Liver (tissue), 9 donors: ENCODE results near the gene SRRD. TPM values are rescaled to one million over a fixed set of nuclear protein-coding genes. Genes with fewer than 3 reads are reported as not detected.

Source experiments
- DNase-seq: peaks from one replicate; pipeline ENCODE4 v3.0.0-alpha.2; 2017; ENCODE audit warnings: low spot score
- H3K27ac ChIP-seq, 2 donors: one replicate each; pipeline ENCODE4 v1.7.0; 2013; ENCODE audit warnings: inconsistent platforms in 2 of 2, low read length in 2 of 2, control low read depth in 1 of 2, low read depth in 1 of 2, mild to moderate bottlenecking in 1 of 2
- H3K27me3 ChIP-seq, 4 donors: one replicate each; pipeline versions ENCODE4 v1.6.1 to v1.7.0; 2013; ENCODE audit warnings: low read length in 3 of 4, inconsistent platforms in 1 of 4, mild to moderate bottlenecking in 1 of 4, moderate library complexity in 1 of 4; ENCODE audit not compliant: control insufficient read depth in 4 of 4, insufficient read depth in 4 of 4
- H3K36me3 ChIP-seq, 4 donors: one replicate each; pipeline versions ENCODE4 v1.6.1 to v1.7.0; 2013; ENCODE audit warnings: low read length in 3 of 4, mild to moderate bottlenecking in 3 of 4, low read depth in 1 of 4, moderate library complexity in 1 of 4; ENCODE audit not compliant: control insufficient read depth in 4 of 4, insufficient read depth in 3 of 4
- H3K4me1 ChIP-seq, 4 donors: one replicate each; pipeline versions ENCODE4 v1.6.1 to v1.7.0; 2013; ENCODE audit warnings: low read length in 3 of 4, mild to moderate bottlenecking in 3 of 4, moderate library complexity in 1 of 4; ENCODE audit not compliant: control insufficient read depth in 4 of 4, insufficient read depth in 4 of 4
- H3K4me3 ChIP-seq, 3 donors: one replicate each; pipeline versions ENCODE4 v1.6.1 to v1.7.0; 2013; ENCODE audit warnings: low read length in 3 of 3, control low read depth in 1 of 3, low read depth in 1 of 3, mild to moderate bottlenecking in 1 of 3
- H3K9ac ChIP-seq, 2 donors: one replicate each; pipeline ENCODE4 v1.7.0; 2013; ENCODE audit warnings: low read length in 2 of 2, mild to moderate bottlenecking in 2 of 2, moderate library complexity in 2 of 2, control low read depth in 1 of 2, low read depth in 1 of 2
- H3K9me3 ChIP-seq, 4 donors: one replicate each; pipeline versions ENCODE4 v1.6.1 to v1.7.0; 2013; ENCODE audit warnings: low read length in 3 of 4; ENCODE audit not compliant: control insufficient read depth in 4 of 4
- CTCF ChIP-seq: fragments of 150-350 bp; IDR thresholded peaks from 2 replicates; pipeline ENCODE4 v1.5.1; 2017; ENCODE audit warnings: improper control_type of control experiment, low read depth, low read length; ENCODE audit not compliant: missing input control
- EGR1 ChIP-seq, 2 donors: IDR thresholded peaks; 2 replicates each; pipeline ENCODE4 v1.6.1; 2016 to 2018; ENCODE audit warnings: antibody characterized with exemption in 2 of 2, low read depth in 2 of 2
- FOXA1 ChIP-seq: IDR thresholded peaks from 2 replicates; pipeline ENCODE4 v1.6.1; 2016; ENCODE audit warnings: antibody characterized with exemption
- FOXA2 ChIP-seq: IDR thresholded peaks from 2 replicates; pipeline ENCODE4 v1.6.1; 2016; ENCODE audit warnings: antibody characterized with exemption
- GABPA ChIP-seq, 2 donors: IDR thresholded peaks in 1 of 2; conservative IDR thresholded peaks in 1 of 2; 2 replicates each; pipeline ENCODE4 v1.6.1; 2016; ENCODE audit warnings: antibody characterized with exemption in 2 of 2, mild to moderate bottlenecking in 1 of 2, moderate library complexity in 1 of 2
- HNF4A ChIP-seq, 2 donors: conservative IDR thresholded peaks; 2 replicates each; pipeline ENCODE4 v1.6.1; 2016; ENCODE audit warnings: antibody characterized with exemption in 2 of 2, mild to moderate bottlenecking in 2 of 2
- HNF4G ChIP-seq: IDR thresholded peaks from 2 replicates; pipeline ENCODE4 v1.6.1; 2016; ENCODE audit warnings: antibody characterized with exemption
- JUND ChIP-seq, 2 donors: IDR thresholded peaks; 2 replicates each; pipeline ENCODE4 v1.6.1; 2016; ENCODE audit warnings: antibody characterized with exemption in 2 of 2
- MAX ChIP-seq: IDR thresholded peaks from 2 replicates; pipeline ENCODE4 v1.6.1; 2016; ENCODE audit warnings: antibody characterized with exemption
- NR2F2 ChIP-seq: IDR thresholded peaks from 2 replicates; pipeline ENCODE4 v1.6.1; 2016; ENCODE audit warnings: antibody characterized with exemption
- RAD21 ChIP-seq, 2 donors: IDR thresholded peaks; 2 replicates each; pipeline ENCODE4 v1.6.1; 2016; ENCODE audit warnings: antibody characterized with exemption in 2 of 2, mild to moderate bottlenecking in 2 of 2
- RXRA ChIP-seq, 2 donors: IDR thresholded peaks; 2 replicates each; pipeline ENCODE4 v1.6.1; 2017 to 2018; ENCODE audit warnings: antibody characterized with exemption in 2 of 2, mild to moderate bottlenecking in 1 of 2
- SP1 ChIP-seq: IDR thresholded peaks from 2 replicates; pipeline ENCODE4 v1.6.1; 2018; ENCODE audit warnings: antibody characterized with exemption, mild to moderate bottlenecking
- TAF1 ChIP-seq: conservative IDR thresholded peaks from 2 replicates; pipeline ENCODE4 v1.6.1; 2016; ENCODE audit warnings: antibody characterized with exemption, mild to moderate bottlenecking
- YY1 ChIP-seq: IDR thresholded peaks from 2 replicates; pipeline ENCODE4 v1.6.1; 2016; ENCODE audit warnings: antibody characterized with exemption, mild to moderate bottlenecking
- WGBS: extraction: QIAGEN DNeasy Blood & Tissue Kit; methylation state at CpG from one replicate; pipeline ENCODE4 v1.1.7; 2013; 5-methylcytosine and 5-hydroxymethylcytosine counted together
- polyA plus RNA-seq, 2 donors: library from polyadenylated mRNA; stranded (reverse) in 1 of 2; unstranded in 1 of 2; fragments of 200-250 nt in 1 of 2; fragments of >200 nt in 1 of 2; fragmentation: Nextera tagmentation in 1 of 2; extraction: Ambion mirVana in 1 of 2; gene quantifications; one replicate each; pipeline versions ENCODE4 v1.2.1 to v1.2.3, GENCODE V29; 2013 to 2015
- total RNA-seq, 2 donors: library from RNA; depleted of rRNA; stranded (reverse); fragments of >200 nt; gene quantifications; one replicate each; pipeline ENCODE4 v1.2.3, GENCODE V29; 2014
- TF ChIP-seq, protein P1 (sequence below): IDR thresholded peaks from 2 replicates; pipeline ENCODE4 v1.6.1; 2016; ENCODE audit warnings: antibody characterized with exemption
- TF ChIP-seq, protein P2 (sequence below): IDR thresholded peaks from 2 replicates; pipeline ENCODE4 v1.6.1; 2016; ENCODE audit warnings: antibody characterized with exemption
- TF ChIP-seq, protein P3 (sequence below): IDR thresholded peaks from 2 replicates; pipeline ENCODE4 v1.6.1; 2016; ENCODE audit warnings: antibody characterized with exemption, mild to moderate bottlenecking
- donor health status: healthy.
- donor health status: healthy.
- donor health status: healthy.
- donor health status: healthy.
- donor health status: healthy.

SRRD gene
- total and polyA plus RNA-seq, 4 donors: 8.7 to 18.6 (median 13.6) TPM

- Histone ChIP-seq H3K27ac (no peak overlapping the region), H3K9me3 (no peaks in the 10 kb centered on the region), H3K4me3 (no peak overlapping the region), H3K4me1 (no peaks in the 10 kb centered on the region), H3K36me3 (peaks cover 1 to 25% (median 14%) of the 10 kb centered on the region in 4 donors), H3K9ac (no peak overlapping the region), H3K27me3 (no peaks in the 10 kb centered on the region)
- WGBS: 83% methylated on average over 15 of the region's 15 CpGs
- DNase-seq: no peak
- TF ChIP-seq JUND (IDR thresholded peaks at IDR 0.05) (no peak), CTCF (no peak), SP1 (no peak), GABPA (IDR thresholded peaks at IDR 0.05 in 1 of 2, conservative IDR thresholded peaks at IDR 0.05 in 1 of 2) (no peak), NR2F2 (no peak), EGR1 (IDR thresholded peaks at IDR 0.05; ENCODE audit: low read depth in 2 of 2) (no peak), HNF4A (conservative IDR thresholded peaks at IDR 0.05) (no peak), MAX (no peak), RAD21 (IDR thresholded peaks at IDR 0.05) (no peak), HNF4G (no peak), RXRA (IDR thresholded peaks at IDR 0.05) (no peak)
- TF ChIP-seq, protein P1, sequence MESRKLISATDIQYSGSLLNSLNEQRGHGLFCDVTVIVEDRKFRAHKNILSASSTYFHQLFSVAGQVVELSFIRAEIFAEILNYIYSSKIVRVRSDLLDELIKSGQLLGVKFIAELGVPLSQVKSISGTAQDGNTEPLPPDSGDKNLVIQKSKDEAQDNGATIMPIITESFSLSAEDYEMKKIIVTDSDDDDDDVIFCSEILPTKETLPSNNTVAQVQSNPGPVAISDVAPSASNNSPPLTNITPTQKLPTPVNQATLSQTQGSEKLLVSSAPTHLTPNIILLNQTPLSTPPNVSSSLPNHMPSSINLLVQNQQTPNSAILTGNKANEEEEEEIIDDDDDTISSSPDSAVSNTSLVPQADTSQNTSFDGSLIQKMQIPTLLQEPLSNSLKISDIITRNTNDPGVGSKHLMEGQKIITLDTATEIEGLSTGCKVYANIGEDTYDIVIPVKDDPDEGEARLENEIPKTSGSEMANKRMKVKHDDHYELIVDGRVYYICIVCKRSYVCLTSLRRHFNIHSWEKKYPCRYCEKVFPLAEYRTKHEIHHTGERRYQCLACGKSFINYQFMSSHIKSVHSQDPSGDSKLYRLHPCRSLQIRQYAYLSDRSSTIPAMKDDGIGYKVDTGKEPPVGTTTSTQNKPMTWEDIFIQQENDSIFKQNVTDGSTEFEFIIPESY: no peak
- TF ChIP-seq, protein P2, sequence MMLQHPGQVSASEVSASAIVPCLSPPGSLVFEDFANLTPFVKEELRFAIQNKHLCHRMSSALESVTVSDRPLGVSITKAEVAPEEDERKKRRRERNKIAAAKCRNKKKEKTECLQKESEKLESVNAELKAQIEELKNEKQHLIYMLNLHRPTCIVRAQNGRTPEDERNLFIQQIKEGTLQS: no peak
Observed at GRCh38 chr22:26447584-26448329, 35.9 kb upstream of the SRRD start.

GRCh38 chr22:26448334-26448733, 35.3 kb upstream of the SRRD start:
- 83% methylated on average over 5 of the region's 5 CpGs for WGBS
- H3K4me1 ChIP-seq: no peaks in the 10 kb centered on the region

More at GRCh38 chr22:26448334-26448733, 35.3 kb upstream of the SRRD start:
- no peak for TF ChIP-seq HNF4G
- TF ChIP-seq, protein P3, sequence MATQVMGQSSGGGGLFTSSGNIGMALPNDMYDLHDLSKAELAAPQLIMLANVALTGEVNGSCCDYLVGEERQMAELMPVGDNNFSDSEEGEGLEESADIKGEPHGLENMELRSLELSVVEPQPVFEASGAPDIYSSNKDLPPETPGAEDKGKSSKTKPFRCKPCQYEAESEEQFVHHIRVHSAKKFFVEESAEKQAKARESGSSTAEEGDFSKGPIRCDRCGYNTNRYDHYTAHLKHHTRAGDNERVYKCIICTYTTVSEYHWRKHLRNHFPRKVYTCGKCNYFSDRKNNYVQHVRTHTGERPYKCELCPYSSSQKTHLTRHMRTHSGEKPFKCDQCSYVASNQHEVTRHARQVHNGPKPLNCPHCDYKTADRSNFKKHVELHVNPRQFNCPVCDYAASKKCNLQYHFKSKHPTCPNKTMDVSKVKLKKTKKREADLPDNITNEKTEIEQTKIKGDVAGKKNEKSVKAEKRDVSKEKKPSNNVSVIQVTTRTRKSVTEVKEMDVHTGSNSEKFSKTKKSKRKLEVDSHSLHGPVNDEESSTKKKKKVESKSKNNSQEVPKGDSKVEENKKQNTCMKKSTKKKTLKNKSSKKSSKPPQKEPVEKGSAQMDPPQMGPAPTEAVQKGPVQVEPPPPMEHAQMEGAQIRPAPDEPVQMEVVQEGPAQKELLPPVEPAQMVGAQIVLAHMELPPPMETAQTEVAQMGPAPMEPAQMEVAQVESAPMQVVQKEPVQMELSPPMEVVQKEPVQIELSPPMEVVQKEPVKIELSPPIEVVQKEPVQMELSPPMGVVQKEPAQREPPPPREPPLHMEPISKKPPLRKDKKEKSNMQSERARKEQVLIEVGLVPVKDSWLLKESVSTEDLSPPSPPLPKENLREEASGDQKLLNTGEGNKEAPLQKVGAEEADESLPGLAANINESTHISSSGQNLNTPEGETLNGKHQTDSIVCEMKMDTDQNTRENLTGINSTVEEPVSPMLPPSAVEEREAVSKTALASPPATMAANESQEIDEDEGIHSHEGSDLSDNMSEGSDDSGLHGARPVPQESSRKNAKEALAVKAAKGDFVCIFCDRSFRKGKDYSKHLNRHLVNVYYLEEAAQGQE: no peak
- TF ChIP-seq HNF4A (conservative IDR thresholded peaks at IDR 0.05): no peak
- no peak for TF ChIP-seq GABPA (IDR thresholded peaks at IDR 0.05 in 1 of 2, conservative IDR thresholded peaks at IDR 0.05 in 1 of 2)
- TF ChIP-seq FOXA2: no peak
- no peak for TF ChIP-seq MAX
- no peak for TF ChIP-seq JUND (IDR thresholded peaks at IDR 0.05)
- TF ChIP-seq TAF1: no peak
- TF ChIP-seq, protein P2: no peak
- no peak for TF ChIP-seq RXRA (IDR thresholded peaks at IDR 0.05)
- TF ChIP-seq FOXA1: no peak
- no peak for TF ChIP-seq YY1
- DNase-seq: no peak
- H3K27me3 ChIP-seq: no peaks in the 10 kb centered on the region
- no peak overlapping the region for H3K9ac ChIP-seq
- peaks cover 1 to 30% (median 17%) of the 10 kb centered on the region in 4 donors for H3K36me3 ChIP-seq
- no peaks in the 10 kb centered on the region for H3K9me3 ChIP-seq
- no peak overlapping the region for H3K4me3 ChIP-seq
- no peak overlapping the region for H3K27ac ChIP-seq
